Prostate gland (tissue), 2 donors: ENCODE data around the gene ADGRB3. TPM values are rescaled to one million over a fixed set of nuclear protein-coding genes. Genes with fewer than 3 reads are reported as not detected.
A peak's percentile ranks its signal among the peaks of the same experiment; 100 is the strongest.

Experiments used
- DNase-seq: peaks from one replicate; pipeline ENCODE4 v3.0.0-alpha.2; 2019; ENCODE audit warnings: low spot score
- H3K27ac ChIP-seq, 2 donors: fragments of 200-600 bp; sonication (generic); 2 replicates each; pipeline ENCODE4 v1.5.1; 2017 to 2019
- H3K27me3 ChIP-seq: fragments of 200-600 bp; sonication (generic); replicated peaks from 2 replicates; pipeline ENCODE4 v1.5.1; 2019; ENCODE audit not compliant: insufficient read depth
- H3K36me3 ChIP-seq, 2 donors: fragments of 200-600 bp; sonication (generic); 1 replicate in 1 of 2; 2 replicates in 1 of 2; pipeline versions ENCODE4 v1.5.1 to v1.8.1; 2017 to 2019
- H3K4me1 ChIP-seq: fragments of 200-600 bp; sonication (generic); replicated peaks from 2 replicates; pipeline ENCODE4 v1.5.1; 2019
- H3K4me3 ChIP-seq, 2 donors: fragments of 200-600 bp; sonication (generic); 2 replicates each; pipeline ENCODE4 v1.5.1; 2017 to 2019
- H3K9me3 ChIP-seq: fragments of 200-600 bp; sonication (generic); 2 replicates; pipeline ENCODE4 v1.5.1; 2017
- POLR2A ChIP-seq: fragments of 450-650 bp; IDR thresholded peaks from one replicate; pipeline ENCODE4 v1.6.1; 2016; ENCODE audit warnings: antibody characterized with exemption, mild to moderate bottlenecking
- POLR2AphosphoS5 ChIP-seq: sonication (generic); formaldehyde crosslinking; IDR thresholded peaks from one replicate; pipeline ENCODE4 v1.6.1; 2017; ENCODE audit warnings: antibody characterized with exemption
- WGBS: methylation state at CpG from one replicate; pipeline ENCODE4 v1.1.5; 2018; 5-methylcytosine and 5-hydroxymethylcytosine counted together
- intact Hi-C: fragments of 100-400 bp; cut with DNase I; formaldehyde crosslinking; loops from one replicate; pipeline ENCODE4 v1.14.2; 2022
- total RNA-seq, 2 donors: library from RNA; depleted of rRNA; stranded (reverse); fragments of >200 nt; gene quantifications; one replicate each; pipeline ENCODE4 v1.1.0, GENCODE V29; 2016
- TF ChIP-seq, protein P1 (sequence below), 4 experiments: fragments of 200-600 bp in 2 of 4; fragments of 450-650 bp in 2 of 4; sonication (generic) in 2 of 4; IDR thresholded peaks; 1 replicate in 3 of 4; 2 replicates in 1 of 4; pipeline ENCODE4 v1.5.1; 2016 to 2019; ENCODE audit warnings: antibody characterized with exemption in 4 of 4, mild to moderate bottlenecking in 2 of 4, moderate library complexity in 2 of 4

ADGRB3 gene
- total RNA-seq, 2 donors from 2014 or later = 0.59 to 3.1 TPM

DNA sequence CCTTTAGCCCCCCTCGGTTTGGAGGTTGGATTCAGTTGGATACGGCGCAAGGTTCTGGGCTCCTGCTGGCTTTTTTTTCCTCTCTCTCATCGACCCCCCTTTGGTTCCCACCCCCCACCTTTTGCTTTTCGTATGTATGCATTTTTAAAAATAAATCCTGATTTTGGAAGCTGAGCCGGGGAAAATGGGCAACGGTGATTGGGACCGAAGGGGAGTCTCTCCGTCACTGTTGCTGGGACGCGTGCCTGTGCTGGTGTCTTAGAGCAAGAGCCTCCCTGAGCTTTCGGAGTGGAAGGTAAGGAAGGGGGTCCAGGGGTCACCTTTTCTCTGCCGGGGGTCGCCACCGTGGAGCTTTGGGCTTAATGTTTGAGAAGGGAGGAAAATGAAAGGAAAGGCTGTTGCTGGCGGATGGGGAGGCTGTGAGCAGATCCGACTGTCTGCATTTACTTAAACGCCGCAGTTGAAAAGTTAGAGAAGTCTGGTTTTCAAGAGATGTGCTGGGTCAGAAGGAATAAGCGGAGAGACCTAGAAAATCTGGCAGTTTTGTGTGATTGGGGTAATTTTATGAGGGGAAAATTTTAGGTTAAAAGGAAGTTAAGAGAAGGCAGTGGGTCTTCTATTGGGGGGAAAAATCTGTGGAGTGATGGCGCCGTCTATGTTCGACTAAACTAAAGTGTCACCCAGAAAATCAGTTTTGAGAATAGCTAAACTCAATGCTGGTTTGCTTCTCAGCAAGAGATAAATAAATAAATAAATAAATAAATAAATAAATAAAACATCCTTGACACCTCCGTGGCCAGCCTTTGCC lies 828 bp downstream of the ADGRB3 start:
- Histone ChIP-seq H3K27me3 (no peaks in the 10 kb centered on the region), H3K4me1 (no peaks in the 10 kb centered on the region), H3K4me3 (peak overlapping the region; percentile 51 to 55), H3K9me3 (no peaks in the 10 kb centered on the region), H3K27ac (peak overlapping the region in 1 of 2 donors; percentile 38), H3K36me3 (no peaks in the 10 kb centered on the region)
- 2% methylated on average over 24 of the region's 24 CpGs for WGBS
- TF ChIP-seq, protein P1, sequence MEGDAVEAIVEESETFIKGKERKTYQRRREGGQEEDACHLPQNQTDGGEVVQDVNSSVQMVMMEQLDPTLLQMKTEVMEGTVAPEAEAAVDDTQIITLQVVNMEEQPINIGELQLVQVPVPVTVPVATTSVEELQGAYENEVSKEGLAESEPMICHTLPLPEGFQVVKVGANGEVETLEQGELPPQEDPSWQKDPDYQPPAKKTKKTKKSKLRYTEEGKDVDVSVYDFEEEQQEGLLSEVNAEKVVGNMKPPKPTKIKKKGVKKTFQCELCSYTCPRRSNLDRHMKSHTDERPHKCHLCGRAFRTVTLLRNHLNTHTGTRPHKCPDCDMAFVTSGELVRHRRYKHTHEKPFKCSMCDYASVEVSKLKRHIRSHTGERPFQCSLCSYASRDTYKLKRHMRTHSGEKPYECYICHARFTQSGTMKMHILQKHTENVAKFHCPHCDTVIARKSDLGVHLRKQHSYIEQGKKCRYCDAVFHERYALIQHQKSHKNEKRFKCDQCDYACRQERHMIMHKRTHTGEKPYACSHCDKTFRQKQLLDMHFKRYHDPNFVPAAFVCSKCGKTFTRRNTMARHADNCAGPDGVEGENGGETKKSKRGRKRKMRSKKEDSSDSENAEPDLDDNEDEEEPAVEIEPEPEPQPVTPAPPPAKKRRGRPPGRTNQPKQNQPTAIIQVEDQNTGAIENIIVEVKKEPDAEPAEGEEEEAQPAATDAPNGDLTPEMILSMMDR (IDR thresholded peaks at IDR 0.05) = no peak
- TF ChIP-seq POLR2A (no peak), POLR2AphosphoS5 (no peak)
- peak; percentile 9 for DNase-seq
- intact Hi-C loops = loop anchor here (5.0 kb wide), 1 partner anchor 141 kb away; no protein-coding TSS in a partner anchor

DNA sequence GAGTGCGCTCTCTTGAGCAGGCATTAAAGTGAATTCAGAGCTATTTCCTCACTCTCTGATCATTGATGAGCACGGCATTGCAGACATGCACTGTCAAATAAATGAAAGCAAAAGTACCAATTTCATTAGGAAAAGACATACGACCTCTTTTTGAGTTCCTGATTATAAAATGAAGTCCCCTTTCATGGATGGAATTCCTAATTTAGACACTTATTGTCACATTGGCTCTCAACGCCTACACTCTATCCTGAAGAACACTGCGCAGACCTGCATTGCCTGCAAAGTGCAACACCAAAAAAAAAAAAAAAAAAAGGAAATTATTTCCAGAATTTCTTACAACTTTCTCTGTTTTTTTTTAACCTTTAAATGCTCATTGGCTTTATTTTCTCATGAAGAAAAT lies 1.6 kb downstream of the ADGRB3 start:
- Histone ChIP-seq H3K27me3 (no peaks in the 10 kb centered on the region), H3K27ac (no peak overlapping the region), H3K9me3 (no peaks in the 10 kb centered on the region), H3K4me3 (no peak overlapping the region), H3K36me3 (no peaks in the 10 kb centered on the region), H3K4me1 (no peaks in the 10 kb centered on the region)
- DNase-seq = no peak
- 38% methylated on average over 5 of the region's 5 CpGs for WGBS
- TF ChIP-seq, protein P1 (IDR thresholded peaks at IDR 0.05) = no peak
- TF ChIP-seq POLR2A (no peak), POLR2AphosphoS5 (no peak)
- intact Hi-C loops = loop anchor here (5.0 kb wide), 1 partner anchor 141 kb away; no protein-coding TSS in a partner anchor

DNA sequence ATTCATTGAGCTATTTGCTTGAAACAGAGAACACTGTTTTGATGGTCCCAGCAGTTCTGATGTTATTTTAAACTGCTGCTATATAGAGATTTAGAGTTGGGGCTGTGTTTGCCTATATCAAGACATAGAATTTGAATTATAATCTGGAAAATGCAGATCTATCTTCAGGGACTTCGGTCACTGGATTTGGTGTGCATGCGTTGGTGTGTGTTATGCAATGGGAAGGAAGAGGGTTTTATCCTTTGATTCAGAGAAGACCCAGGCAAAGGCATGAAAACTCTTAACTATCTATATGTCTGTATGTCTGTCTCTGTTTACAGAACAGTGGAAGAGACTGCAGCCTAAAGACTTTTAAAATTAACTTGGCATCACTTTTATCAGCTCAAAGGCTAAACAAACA lies 2.0 kb downstream of the ADGRB3 start:
- Histone ChIP-seq H3K27me3 (no peaks in the 10 kb centered on the region), H3K9me3 (no peaks in the 10 kb centered on the region), H3K4me3 (no peak overlapping the region), H3K4me1 (no peaks in the 10 kb centered on the region), H3K27ac (no peak overlapping the region), H3K36me3 (no peaks in the 10 kb centered on the region)
- no peak for TF ChIP-seq POLR2AphosphoS5
- TF ChIP-seq, protein P1 (IDR thresholded peaks at IDR 0.05) = no peak
- TF ChIP-seq POLR2A = no peak
- no peak for DNase-seq
- intact Hi-C loops = loop anchor here (5.0 kb wide), 1 partner anchor 140 kb away; no protein-coding TSS in a partner anchor
- 55% methylated on average over 2 of the region's 2 CpGs for WGBS

DNA sequence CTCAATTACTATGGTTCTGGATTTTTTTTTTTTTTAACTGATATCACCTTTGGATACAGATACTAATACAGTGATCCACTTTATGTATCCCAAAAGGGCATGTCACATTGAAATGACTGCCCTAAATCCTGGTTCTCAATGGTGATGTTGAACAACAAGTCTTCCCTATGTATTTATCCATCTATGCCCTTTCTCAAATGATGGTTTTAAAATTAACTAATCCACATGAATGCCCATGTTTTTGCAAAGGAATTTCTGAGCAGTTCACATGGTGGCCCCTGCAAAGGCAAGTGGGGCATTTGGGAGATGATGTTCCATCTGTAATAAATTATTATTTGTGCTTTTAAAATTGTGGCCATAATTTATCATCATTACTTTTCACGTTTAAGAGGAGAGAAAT lies 2.7 kb downstream of the ADGRB3 start:
- H3K36me3 ChIP-seq = no peaks in the 10 kb centered on the region

More for the DNA sequence above, 2.7 kb downstream of the ADGRB3 start:
- H3K9me3 ChIP-seq = no peaks in the 10 kb centered on the region
- 0% methylated on average over 1 of the region's 1 CpG for WGBS
- no peak overlapping the region for H3K4me3 ChIP-seq
- TF ChIP-seq POLR2A = no peak
- TF ChIP-seq, protein P1 (IDR thresholded peaks at IDR 0.05) = no peak
- TF ChIP-seq POLR2AphosphoS5 = no peak
- intact Hi-C loops = loop anchor here (5.0 kb wide), 1 partner anchor 140 kb away; no protein-coding TSS in a partner anchor
- DNase-seq = no peak
- no peaks in the 10 kb centered on the region for H3K27me3 ChIP-seq
- no peaks in the 10 kb centered on the region for H3K4me1 ChIP-seq
- no peak overlapping the region for H3K27ac ChIP-seq
